Activated gamma-delta T cell (primary cell): ENCODE results near the gene SYCE3.
A peak's percentile ranks its signal among the peaks of the same experiment; 100 is the strongest.

ENCODE experiments used
- DNase-seq: peaks from one replicate; lab custom pipeline; 2025; lab: John Stamatoyannopoulos, UW

SYCE3 gene

DNA sequence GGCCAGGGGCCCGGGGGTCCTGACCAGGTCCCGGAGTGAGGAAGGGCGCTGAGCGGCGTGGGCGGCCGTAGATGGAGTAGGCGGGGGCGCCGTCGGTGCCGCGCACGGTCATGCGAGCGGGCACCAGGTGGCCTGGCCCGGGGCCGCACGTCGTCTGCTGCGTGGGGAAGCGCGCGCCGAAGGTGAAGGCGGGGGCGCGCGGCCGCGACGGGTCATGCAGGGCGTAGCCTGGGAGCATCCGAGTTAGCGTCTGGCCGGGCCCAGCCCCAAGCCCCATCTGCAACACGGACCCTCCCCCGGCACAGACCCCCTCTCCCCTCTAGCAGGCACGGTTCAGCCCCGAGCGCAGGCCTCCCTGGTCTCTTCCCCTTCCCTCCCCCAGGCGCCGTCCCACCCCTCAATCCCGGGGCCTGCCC, 31.2 kb downstream of the SYCE3 start:
- peak; percentile 39 for DNase-seq

DNA sequence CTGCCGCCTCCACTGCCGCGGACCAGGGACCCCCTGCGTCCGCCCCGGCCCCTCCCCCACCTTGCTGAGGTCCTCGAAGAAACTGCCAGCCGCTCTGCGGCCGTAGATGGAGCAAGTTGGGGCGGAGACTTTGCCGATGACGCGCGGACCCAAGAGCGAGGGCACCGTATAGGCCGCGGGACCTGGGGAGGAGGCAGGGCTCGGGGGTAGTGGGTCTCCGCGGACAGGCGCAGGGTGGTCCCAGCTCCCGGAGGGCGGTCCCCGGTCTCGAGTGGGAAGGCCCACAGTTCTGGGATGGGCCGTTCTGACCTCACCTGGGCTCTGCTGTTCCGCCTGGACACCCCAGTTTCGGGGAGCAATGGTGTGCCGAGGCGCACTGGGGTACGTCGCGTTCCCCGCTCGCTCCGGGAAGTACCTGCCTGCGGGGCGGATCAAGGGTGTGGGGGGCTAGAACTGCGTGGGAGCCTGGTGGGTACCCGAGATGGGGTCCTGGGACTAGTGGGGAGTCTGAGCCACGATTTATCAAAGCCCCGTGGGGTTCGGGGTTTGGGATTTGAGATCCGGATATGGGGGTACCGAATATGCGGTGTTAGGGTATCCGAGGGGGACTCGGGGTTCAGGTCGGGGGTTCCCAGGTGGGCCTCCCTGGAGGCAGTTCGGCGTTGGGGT, 31.7 kb downstream of the SYCE3 start:
- peak; percentile 57 for DNase-seq

DNA sequence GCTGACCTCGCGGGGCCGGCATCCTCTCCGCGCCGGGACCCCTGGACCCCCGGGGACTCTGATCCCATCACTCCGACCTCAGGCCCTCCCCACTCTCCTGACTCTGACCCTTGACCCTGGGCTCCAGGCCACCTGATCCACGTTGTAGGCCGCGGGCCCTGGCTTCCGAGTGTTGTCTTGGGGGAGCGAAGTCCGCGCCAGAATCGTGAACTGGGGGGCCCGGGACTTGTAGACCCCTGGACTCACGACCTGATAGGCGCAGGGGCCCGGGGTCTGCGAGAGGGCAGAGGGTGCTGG, 32.2 kb downstream of the SYCE3 start:
- DNase-seq, result no peak

DNA sequence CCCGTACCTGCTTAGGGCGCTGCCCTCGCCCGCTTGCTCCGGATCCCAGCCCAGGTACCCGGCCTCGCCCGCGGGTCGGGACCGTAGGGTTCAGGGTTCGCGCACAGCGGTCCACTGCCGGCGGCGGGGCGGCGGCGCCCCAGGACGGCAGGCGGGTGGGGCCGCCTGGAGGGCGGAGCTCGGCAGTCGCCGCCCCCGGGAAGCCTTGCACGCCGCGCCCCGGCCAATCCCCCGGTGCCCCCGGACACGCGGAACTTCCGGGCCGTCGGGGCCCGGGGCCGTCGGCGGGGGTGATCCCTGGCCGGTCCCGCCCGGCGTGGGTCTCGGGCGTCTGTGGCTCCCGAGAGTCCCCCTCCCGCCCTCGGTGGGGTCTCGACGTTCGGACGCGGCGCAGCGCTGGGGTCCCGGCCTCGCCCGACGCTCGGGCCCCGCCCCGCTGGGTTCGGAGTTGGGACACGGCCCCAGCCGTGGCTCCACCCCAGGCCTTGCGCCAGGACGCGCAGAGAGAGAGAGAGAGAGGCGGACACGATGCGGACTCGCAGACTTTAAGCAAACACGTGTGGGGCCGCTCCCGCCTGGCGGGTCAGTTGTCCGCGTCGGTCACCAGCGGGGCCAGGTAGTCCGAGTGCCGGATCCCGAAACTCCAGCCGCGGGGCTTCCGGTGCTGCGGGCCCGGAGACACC, 32.7 kb downstream of the SYCE3 start, which contains the start of gene TYMP:
Gene TYMP (minus strand): TSS at position 116 of the 683 bp plus-strand sequence. CDS start 303 bp downstream, outside the sequence.
- DNase-seq, result peak; percentile 54

DNA sequence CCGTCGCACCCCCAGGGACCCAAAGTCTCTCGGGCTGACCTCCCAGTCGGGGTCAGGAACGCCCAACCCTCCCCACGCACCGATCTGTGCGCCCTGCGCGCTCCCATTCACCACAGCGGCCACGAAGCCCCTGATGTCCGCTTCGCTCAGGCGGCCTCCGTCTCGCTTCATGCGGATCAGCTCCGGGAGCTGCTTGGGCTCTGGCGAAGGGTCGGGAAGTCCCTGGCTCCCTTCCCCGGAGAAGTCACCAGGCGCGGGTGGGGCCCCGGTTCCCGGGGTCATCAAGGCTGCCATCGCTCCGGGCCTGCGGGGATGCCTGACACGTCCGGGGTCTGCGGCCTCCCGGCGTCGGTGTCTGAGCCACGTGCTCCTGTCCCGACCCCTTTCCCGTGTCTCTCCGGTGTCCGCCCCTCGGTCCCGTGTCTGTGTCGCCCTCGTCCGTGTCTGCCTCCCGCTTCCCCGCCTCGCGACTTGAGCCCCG, 33.3 kb downstream of the SYCE3 start:
- DNase-seq, result no peak

DNA sequence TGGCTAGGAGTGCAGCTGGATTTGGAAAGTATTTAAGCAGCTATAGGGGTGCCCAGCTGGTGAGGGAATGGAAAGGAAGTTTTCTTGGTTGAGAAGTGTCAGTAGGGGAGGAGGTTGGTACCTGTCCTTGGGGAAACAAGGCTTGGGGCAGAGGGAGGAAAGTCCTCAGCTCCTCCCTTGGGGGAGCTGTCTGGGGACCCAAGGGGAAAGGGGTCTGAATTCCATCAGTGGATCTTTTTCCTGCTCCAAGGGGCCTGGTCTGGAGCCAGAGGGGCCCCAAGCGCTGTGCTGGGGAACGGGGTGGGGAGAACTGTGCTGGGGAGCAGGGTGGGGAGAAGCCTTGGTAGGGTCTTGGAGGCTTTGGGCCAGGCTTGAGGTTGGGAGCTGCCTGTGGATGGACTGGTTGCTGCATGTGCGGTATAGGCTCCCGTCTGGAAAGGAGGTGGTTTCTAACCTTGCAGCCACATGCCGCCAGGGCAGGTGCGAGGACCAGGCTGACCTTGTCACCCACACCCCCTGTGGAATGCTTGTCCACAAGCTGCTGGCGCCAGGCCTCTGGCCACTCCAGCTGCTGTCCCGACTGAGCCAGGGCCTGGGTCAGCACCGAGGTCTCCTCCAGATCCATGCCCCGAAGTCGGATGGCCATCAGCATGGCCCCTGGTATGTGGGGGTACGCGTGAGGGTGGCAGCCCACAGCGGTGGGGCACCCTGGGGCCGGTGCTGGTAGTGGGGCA, 33.9 kb downstream of the SYCE3 start:
- no peak for DNase-seq

DNA sequence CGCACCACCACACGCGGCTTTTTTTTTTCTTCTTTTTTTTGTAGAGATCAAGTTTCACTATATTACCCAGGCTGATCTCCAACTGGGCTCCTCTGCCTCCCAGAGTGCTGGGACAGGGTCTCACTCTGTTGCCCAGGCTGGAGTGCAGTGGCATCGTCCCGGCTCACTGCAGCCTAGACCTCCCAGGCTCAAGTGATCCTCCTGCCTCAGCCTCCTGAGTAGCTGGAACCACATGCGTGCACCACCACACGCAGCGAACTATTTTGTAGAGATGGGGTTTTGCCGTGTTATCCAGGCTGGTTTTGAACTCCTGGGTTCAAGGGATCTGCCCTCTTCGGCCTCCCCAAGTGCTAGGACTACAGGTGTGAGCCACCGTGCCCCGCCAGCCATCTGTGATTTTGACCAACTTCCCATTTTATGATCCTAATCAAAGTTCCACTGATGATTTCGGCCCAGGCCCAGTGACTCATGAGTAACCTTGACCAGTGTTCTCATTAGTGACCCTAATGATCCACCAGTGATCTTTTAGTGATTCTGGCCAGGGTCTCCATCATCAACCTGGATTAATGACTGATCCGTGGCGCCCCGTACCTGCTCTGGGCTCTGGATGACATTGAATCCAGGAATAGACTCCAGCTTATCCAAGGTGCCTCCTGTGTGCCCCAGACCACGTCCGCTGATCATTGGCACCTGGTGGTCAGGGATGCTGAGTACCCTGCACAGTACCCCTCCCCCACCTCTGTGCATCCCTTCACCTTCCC, 34.6 kb downstream of the SYCE3 start:
- no peak for DNase-seq

DNA sequence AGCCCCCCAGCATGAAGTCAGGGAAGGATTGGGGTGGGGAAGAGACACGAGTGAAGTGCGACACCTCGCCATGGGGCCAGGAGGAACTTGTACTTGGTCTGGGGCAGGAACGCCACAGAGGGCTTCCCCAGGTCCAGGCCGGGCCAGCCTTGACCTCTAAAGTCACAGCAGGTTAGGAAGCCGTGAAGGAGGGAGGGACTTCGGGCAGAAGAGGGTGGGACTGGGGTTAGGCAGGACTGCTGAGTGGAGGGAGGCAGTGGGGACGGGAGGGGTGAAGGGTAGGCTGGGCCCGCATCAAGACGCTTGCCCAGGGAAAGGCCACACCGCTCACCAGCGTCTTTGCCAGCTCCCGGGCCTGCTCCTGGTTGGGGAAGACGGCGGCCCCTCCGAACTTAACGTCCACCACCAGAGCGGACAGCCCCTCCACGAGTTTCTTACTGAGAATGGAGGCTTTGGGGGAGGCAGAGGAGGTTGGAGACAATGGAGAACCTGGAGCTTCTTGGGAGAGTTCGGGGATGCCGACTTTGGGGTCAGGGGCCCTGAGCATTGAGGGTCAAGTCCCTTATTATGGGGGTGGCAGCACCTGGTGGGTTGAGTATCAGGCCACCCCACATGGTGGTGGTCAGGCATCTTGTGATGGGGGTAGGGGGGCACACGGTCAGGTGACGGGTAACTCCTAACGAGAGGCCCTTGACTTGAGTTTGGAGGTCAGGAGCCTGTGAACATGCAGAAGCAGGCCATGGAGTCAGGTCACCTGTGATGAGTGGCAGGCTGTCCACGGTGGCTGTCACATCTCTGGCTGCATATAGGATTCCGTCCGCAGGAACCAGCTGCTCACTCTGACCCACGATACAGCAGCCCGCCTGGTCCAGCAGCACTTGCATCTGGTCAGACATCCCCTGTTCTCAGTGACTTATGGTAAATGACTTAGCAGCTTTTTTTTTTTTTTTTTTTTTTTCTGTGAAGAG, 35.6 kb downstream of the SYCE3 start:
- DNase-seq, result no peak

DNA sequence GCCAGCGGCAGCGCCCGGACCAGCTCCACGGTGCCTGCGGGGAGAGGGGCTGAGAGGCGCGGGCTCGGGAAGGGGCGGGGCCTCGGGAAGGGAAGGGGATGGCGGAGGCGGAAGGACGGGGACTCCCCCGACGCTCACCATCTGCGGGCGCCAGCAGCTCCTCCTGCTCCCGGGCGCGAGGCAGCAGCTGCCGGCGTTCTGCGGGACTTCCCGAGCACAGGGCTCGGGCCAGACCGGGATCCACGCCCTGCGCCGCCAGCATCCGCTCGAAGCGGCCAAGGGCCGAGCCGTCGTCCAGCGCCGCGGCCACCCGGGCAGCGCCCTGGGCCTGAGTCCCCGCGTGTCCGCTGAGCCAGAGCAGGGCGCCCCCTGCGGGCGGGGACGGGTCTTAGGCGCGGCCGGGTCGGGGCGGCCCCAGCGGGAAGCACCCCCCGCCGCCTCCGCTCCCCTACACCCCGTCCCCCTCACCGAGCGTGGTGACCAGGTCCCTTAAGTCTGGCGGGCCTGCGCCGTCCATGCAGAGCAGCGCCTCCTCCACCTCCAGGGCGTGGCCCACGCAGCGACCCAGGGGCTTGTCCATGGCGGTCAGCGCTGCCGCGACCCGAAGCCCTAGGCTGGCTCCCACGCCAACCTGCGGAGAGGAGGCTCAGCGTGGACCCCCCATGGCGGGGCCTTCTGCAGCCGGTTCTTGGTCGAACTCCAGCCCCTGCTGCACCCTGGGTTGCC, 36.4 kb downstream of the SYCE3 start:
- peak; percentile 73 for DNase-seq

DNA sequence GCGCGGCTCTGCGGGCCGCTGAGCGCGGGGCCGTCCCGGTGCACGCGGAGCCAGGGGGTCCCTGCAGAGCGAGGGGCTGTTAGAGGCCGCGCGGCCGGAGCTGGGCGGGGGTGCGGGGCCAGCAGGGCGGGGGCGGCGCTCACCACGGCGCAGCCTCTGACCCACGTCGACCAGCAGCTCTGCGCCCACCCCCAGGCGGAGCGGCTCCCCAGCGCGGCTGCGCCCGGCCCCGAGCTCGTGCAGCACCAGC, 36.9 kb downstream of the SYCE3 start:
- no peak for DNase-seq

DNA sequence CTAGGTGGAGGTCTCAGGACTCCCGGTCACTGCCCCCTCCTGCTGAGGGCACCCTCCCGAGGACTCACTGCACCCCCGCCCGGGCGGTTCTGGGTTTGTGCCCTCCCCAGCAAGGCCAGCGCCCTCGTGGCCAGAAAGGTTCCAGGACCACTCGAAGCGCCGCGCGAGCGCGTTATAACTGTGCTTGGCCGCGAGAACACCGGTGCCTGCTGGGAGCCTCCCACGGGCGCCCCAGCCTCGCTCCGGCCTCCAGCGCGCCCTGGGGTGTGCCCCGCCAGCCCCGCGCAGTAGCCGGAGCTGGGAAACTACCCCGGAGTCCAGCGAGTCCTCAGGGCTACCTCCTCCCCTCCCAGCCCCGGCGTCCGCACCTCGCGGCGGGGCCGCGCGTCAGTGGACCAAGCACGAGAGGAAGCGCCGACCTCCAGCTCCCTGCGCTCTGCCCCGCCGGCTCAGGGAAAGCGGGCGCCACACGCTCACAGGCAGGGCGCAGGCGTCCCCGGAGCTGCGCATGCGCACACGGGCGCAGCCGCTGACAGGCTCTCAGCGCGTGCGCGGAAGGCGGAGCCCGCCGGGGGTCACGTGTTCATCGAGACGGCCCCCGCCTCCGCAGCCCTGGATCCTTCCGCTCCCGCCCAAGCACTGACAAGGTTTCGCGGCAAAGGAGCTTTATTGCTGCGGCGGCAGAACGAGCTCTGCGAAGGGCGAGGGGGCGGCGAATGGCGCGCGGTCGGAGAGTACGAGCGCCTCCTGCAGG, 37.4 kb downstream of the SYCE3 start, which contains the start of gene SCO2:
Gene SCO2 (minus strand): TSS at position 495 of the 754 bp plus-strand sequence. CDS start 1,187 bp downstream, outside the sequence.
- peak; percentile 95 for DNase-seq

DNA sequence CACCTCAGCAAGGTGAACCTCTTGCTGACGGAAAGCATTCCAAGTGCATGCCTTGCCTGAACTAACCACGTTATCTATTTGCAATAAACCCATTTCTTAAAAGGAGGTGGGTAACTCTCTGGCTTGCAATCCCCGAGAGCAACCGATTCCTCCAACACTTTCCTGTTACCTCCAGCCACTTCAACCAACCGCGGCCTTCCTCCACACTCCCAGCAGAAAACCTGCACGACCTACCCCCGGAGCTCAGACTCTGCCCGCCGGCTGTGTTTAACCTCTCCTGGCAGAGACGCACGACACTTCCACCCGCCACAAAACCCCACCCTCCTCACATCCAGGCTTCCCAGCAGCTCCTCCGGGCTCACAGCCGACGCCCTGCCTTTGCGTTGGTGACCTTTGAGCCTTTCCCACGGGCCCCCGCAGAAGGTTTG, 38.0 kb downstream of the SYCE3 start:
- no peak for DNase-seq

DNA sequence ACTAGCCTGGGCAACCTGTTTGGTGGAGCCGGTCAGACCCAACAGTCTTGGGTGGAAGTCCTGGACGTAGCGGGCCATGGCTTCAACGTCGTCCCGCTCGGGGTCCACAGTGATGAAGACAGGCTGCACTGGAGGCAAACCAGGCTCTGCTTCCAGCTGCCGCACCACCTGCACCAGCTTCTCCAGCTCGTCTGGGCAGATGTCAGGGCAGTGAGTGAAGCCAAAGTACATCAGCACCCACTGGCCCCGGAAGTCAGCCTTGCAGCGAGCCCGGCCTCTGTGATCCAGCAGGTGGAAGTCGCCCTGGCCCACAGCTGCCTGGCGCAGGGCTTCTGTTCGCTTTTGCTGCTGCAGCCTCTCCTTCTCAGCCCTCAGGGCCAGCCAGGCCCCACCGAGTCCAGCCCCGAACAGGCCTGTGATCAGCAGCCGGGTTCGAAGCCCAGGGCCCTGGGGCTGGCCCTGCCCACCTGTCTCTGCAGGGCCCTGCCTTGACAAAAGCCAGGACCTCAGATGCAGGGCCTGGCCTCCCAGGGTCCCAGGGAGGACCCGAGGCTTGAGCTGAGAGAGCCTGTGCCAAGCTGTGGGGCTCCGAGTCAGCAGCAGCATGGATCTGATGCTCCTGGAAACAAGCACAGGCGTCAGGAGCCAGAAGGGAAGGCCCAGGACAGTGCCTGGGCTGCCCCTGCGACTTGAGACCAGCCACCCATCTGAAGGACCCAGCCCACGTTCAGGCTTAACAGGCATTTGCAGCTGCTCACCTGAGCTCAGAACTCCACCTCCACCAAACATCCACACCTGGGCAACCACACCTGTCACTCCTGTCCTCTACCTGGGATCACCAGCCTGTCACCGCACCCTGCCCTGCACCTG, 38.7 kb downstream of the SYCE3 start:
- DNase-seq, result no peak

DNA sequence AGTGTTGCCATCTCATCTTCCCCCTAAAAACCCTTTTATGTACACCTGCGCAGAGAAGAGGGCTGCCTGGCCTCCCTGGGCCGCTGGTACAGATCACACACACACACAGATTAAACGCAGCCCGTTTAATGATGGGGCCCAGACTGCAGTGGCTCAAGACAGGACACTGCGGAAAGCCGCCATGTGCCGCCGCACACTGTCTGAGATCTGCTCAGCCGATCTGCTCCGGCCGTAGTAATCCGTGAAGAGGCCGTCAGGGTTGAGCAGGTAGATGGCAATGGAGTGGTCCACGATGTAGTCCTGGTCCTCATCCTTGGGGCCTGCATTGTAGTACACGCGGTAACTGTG, 39.3 kb downstream of the SYCE3 start:
- DNase-seq, result no peak

DNA sequence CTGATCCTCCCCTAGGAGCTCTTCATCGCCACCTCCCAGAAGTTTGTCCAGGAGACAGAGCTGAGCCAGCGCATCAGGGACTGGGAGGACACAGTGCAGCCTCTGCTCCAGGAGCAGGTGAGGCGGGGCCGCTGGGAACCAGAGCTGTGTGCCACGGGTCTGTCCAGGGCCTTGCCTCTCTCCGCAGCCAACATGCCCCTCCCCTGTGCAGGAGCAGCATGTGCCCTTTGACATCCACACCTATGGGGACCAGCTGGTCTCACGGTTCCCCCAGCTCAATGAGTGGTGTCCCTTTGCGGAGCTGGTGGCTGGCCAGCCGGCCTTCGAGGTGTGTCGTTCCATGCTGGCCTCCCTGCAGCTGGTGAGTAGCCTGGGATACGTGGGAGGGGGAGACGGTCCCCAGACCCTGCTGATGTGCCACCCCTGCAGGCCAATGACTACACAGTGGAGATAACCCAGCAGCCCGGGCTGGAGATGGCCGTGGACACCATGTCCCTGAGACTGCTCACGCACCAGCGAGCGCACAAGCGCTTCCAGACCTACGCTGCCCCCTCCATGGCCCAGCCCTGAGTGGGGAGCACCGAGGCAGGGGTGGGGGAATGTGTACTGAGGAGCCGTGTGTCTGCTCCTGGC, 39.8 kb downstream of the SYCE3 start:
- DNase-seq, result no peak

DNA sequence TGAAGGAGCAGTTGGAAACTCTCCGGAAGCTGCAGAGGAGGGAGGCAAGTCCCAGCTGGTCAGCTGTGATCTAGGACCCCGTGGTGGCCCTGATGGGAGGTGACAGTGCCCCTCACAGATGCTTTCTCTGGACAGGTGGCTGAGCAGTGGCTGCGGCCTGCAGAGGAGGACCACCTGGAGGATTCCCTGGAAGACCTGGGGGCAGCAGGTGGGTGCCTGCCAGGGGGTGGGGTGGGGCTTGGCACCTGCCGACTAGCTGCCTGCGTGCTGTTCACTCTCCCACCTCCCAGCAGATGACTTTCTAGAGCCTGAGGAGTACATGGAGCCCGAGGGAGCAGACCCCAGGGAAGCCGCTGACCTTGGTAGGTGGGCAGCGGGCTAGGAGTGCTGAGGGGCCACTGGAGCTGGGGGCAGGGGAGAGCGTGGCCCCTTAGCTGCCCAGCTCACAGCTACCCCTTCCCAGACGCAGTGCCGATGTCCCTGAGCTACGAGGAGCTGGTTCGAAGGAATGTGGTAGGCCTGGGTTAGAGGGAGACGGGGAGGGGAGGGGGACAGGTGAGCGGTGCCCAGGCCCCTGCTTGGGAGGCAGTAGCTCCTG, 40.4 kb downstream of the SYCE3 start:
- DNase-seq, result no peak

DNA sequence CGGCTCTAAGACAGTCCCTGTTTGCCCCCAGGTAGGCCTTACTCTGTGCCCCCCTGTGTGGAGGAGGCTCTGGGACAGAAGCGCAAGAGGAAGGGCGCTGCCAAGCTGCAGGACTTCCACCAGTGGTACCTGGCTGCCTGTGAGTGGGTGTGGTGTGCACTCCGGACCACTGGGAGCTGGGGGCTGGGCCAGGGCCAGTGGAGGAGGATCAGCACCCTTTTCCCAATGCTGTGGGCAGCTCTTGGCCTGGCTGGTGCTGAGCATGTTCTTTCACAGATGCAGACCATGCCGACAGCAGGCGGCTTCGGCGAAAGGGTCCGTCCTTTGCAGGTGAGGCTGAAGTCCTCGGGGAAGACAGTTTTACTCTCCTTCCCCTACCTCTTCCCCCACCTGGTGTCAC, 41.0 kb downstream of the SYCE3 start:
- no peak for DNase-seq
